Progenitor cell of endocrine pancreas (in vitro differentiated cells): ENCODE measurements around the gene MBD5. TPM values are rescaled to one million over a fixed set of nuclear protein-coding genes. Genes with fewer than 3 reads are reported as not detected.

Experiments
- DNase-seq: peaks from one replicate; pipeline ENCODE4 v3.0.0; 2021; ENCODE audit warnings: low spot score; ENCODE audit not compliant: unreplicated experiment
- H3K27ac Mint-ChIP-seq: 2 replicates; pipeline ENCODE4 v1.8.0; 2021; ENCODE audit warnings: mild to moderate bottlenecking, moderate library complexity, mixed read lengths
- H3K27me3 Mint-ChIP-seq: 2 replicates; pipeline ENCODE4 v1.8.0; 2021; ENCODE audit warnings: mixed read lengths
- H3K36me3 Mint-ChIP-seq: 2 replicates; pipeline ENCODE4 v1.8.0; 2022; ENCODE audit warnings: mixed read lengths; ENCODE audit not compliant: insufficient read depth
- H3K4me1 Mint-ChIP-seq: 2 replicates; pipeline ENCODE4 v1.8.0; 2021; ENCODE audit warnings: low read depth, mixed read lengths
- H3K4me3 Mint-ChIP-seq: 2 replicates; pipeline ENCODE4 v1.8.0; 2021; ENCODE audit warnings: low read depth, mild to moderate bottlenecking, moderate library complexity, mixed read lengths
- H3K9me3 Mint-ChIP-seq: 2 replicates; pipeline ENCODE4 v1.8.0; 2021; ENCODE audit warnings: low read depth, mixed read lengths
- total RNA-seq: library from RNA; stranded (reverse); gene quantifications from 2 replicates; pipeline ENCODE4 v1.2.1, GENCODE V29; 2021
- TF ChIP-seq, protein P1 (sequence below): fragments of 200-600 bp; sonication (generic); IDR thresholded peaks from one replicate; pipeline ENCODE4 v1.5.0; 2021; ENCODE audit warnings: antibody characterized with exemption, mild to moderate bottlenecking; ENCODE audit not compliant: unreplicated experiment

Gene MBD5
- total RNA-seq, 1 donor from 2014 or later = 65.6 TPM

DNA sequence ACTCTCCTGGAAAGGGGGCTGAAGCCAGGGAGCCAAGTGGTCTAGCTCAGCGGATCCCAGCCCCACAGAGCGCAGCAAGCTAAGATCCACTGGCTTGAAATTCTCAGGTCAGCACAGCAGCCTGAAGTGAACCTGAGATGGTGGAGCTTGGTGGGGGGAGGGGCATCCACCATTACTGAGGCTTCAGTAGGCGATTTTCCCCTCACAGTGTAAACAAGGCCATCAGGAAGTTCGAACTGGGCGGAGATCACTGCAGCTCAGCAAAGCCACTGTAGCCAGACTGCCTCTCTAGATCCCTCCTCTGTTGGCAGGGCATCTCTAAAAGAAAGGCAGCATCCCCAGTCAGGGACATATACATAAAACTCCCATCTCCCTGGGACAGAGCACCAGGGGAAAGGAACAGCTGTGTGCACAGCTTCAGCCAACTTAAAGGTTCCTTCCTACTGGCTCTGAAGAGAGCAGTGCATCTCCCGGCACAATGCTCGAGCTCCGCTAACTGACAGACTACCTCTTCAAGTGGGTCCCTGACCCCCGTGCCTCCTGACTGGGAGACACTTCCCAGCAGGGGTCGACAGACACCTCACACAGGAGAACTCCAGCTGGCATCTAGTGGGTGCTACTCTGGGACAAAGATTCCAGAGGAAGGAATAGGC lies 341.4 kb downstream of the MBD5 start:
- Mint-ChIP-seq H3K36me3 (peaks cover 30% of the 10 kb centered on the region), H3K27ac (peak overlapping the region; percentile 74), H3K27me3 (no peaks in the 10 kb centered on the region), H3K9me3 (peaks cover 33% of the 10 kb centered on the region), H3K4me3 (no peak overlapping the region), H3K4me1 (no peaks in the 10 kb centered on the region)
- TF ChIP-seq, protein P1, sequence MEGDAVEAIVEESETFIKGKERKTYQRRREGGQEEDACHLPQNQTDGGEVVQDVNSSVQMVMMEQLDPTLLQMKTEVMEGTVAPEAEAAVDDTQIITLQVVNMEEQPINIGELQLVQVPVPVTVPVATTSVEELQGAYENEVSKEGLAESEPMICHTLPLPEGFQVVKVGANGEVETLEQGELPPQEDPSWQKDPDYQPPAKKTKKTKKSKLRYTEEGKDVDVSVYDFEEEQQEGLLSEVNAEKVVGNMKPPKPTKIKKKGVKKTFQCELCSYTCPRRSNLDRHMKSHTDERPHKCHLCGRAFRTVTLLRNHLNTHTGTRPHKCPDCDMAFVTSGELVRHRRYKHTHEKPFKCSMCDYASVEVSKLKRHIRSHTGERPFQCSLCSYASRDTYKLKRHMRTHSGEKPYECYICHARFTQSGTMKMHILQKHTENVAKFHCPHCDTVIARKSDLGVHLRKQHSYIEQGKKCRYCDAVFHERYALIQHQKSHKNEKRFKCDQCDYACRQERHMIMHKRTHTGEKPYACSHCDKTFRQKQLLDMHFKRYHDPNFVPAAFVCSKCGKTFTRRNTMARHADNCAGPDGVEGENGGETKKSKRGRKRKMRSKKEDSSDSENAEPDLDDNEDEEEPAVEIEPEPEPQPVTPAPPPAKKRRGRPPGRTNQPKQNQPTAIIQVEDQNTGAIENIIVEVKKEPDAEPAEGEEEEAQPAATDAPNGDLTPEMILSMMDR = no peak
- DNase-seq = no peak

DNA sequence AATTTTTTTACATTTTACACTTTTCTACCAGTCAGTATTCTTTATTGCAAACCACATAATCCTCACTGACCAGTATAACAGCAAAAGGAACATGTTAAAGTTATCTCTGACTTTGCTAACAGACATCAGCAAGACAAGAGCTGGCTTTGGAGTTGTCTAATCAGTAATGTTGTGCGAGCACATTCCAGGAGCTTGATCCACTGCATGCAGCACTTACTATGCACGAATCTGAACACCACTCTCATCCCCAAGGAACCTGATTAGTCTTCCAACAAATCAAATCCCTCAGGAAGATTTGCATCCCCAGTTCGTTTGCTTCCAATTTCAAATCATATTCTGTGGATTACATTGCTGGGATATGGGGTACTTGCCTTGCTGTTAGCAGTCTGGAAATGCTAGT lies 354.3 kb downstream of the MBD5 start:
- Mint-ChIP-seq H3K27ac (no peak overlapping the region), H3K4me3 (no peak overlapping the region), H3K36me3 (peaks cover 16% of the 10 kb centered on the region), H3K9me3 (peaks cover 12% of the 10 kb centered on the region), H3K4me1 (no peaks in the 10 kb centered on the region), H3K27me3 (no peaks in the 10 kb centered on the region)
- TF ChIP-seq, protein P1 = no peak
- no peak for DNase-seq

DNA sequence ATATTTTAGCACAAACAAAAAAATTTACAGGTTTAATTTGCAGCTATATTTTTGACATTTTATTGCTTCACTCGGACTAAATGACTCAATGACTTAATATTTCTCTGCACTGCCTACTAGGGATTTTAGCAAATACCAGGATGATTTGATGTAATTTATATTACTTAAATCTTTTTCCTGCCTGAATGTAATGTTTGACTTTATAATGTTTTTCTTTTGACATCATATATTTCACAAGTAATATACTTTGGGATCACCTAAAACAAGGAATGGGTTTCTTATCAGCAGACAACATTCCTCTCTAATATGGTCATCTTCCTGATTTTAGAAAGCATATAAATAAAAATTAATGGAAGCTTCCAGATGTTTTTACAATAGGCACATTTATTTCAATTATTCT lies 370.4 kb downstream of the MBD5 start:
- Mint-ChIP-seq H3K27me3 (no peaks in the 10 kb centered on the region), H3K4me3 (no peak overlapping the region), H3K27ac (no peak overlapping the region), H3K9me3 (peaks cover 14% of the 10 kb centered on the region), H3K36me3 (peaks cover 4% of the 10 kb centered on the region), H3K4me1 (peaks cover 7% of the 10 kb centered on the region)
- TF ChIP-seq, protein P1 = no peak
- no peak for DNase-seq

DNA sequence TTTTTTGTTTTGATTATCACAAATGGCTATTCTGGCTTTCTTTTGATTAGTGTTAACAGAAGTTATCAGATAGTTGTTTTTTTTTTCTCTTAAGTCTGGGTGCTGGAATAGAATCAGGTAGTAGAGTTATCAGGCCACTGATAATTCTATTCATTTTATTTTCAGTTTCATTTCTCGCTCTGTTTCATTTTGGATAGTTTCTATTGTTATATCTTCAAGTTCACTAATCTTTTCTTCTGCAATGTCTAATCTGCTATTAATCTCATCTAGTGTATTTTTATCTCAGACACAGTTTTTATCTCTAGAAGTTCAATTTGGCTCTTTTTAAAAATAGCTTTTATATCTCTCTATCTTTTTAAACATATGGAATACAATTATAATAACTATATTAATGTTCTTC lies 381.9 kb downstream of the MBD5 start:
- Mint-ChIP-seq H3K4me3 (no peak overlapping the region), H3K27me3 (no peaks in the 10 kb centered on the region), H3K4me1 (no peaks in the 10 kb centered on the region), H3K36me3 (peaks cover 2% of the 10 kb centered on the region), H3K9me3 (peaks cover 6% of the 10 kb centered on the region), H3K27ac (no peak overlapping the region)
- TF ChIP-seq, protein P1 = no peak
- no peak for DNase-seq

DNA sequence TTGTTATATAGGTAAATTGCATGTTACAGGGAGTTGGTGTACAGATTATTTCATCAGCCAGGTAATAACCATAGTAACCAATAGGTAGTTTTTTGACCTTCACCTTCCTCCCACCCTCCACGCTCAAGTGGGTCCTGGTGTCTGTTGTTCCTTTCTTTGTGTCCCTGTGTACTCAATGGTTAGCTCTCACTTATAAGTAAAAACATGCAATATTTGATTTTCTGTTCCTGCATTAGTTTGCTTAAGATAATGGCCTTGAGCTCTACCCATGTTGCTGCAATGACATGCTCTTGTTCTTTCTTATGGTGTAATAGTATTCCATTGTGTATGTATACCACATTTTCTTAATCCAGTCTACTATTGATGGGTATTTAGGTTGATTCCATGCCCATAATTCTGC lies 390.0 kb downstream of the MBD5 start:
- DNase-seq = no peak
- TF ChIP-seq, protein P1 = no peak
- no peak overlapping the region for H3K4me3 Mint-ChIP-seq
- H3K4me1 Mint-ChIP-seq = no peaks in the 10 kb centered on the region
- no peak overlapping the region for H3K27ac Mint-ChIP-seq
- H3K27me3 Mint-ChIP-seq = no peaks in the 10 kb centered on the region
- peaks cover 25% of the 10 kb centered on the region for H3K36me3 Mint-ChIP-seq
- H3K9me3 Mint-ChIP-seq = peaks cover 47% of the 10 kb centered on the region
